ENCODE measurements around the gene CMTM6.
A peak's percentile ranks its signal among the peaks of the same experiment; 100 is the strongest.
"Not testable (repeated sequence)": the region's sequence is repeated elsewhere in the genome, so short reads cannot be mapped to it uniquely, and the experiment has no call there.

CMTM6 gene

GRCh38 chr3:32463415-32463814 lies 39.2 kb downstream of the CMTM6 start:
- DNase-seq, result not testable (repeated sequence)

- peak; percentile 30 for DNase-seq
Observed at GRCh38 chr3:32462191-32462986, 40.3 kb downstream of the CMTM6 start.

DNA sequence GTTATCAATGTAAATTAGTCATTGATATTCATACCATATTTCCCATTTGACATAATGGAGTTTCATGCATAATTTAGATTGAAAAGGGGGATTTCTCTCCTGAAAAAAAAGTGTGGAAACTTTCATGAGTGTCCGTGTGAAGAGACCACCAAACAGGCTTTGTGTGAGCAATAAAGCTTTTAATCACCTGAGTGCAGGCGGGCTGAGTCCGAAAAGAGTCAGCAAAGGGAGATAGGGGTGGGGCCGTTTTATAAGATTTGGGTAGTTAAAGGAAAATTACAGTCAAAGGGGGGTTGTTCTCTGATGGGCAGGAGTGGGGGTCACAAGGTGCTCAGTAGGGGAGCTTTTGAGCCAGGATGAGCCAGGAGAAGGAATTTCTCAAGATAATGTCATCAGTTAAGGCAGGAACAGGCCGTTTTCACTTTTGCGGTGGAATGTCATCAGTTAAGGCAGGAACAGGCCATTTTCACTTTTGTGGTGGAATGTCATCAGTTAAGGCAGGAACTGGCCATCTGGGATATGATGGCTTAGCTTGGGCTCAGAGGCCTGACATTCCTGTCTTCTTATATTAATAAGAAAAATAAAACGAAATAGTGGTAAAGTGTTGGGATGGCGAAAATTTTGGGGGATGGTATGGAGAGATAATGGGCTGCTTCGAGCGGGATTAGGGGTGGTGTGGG lies 41.7 kb downstream of the CMTM6 start:
- DNase-seq, result peak; percentile 26

DNA sequence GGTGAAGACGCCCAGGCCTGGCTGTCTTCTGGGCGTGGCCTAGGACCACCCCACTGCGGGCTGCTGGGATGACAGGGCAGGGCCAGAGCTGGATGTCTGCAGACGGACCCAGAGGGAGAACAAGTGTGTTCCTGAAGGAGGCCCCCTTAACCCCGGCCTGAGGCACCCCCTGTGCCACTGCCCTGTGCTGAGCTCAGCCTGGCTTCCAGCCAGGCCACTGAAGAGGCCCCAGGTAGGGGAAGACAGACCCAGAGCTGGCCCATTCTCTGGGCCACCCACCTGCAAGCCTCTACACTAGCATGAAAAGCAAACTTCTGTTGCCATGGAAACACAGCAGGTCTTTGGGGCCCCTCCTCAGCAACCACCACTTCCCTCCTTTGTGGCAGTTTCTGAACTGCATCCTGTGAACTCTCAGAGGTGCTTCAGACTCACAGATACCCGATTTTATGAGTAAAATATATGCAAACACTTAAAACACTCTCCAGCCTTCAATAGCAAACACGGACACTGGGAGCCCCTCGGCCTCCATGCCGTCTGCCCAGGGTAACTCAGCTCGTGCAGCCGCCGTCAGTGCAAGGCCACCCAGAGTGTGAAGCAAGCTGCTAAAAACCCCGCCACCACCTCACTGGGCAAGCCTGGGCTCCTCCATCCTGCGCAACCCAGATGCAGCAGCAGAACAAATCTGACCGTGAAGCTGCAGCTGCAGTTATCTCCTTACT lies 42.5 kb downstream of the CMTM6 start:
- peak; percentile 69 for DNase-seq

DNA sequence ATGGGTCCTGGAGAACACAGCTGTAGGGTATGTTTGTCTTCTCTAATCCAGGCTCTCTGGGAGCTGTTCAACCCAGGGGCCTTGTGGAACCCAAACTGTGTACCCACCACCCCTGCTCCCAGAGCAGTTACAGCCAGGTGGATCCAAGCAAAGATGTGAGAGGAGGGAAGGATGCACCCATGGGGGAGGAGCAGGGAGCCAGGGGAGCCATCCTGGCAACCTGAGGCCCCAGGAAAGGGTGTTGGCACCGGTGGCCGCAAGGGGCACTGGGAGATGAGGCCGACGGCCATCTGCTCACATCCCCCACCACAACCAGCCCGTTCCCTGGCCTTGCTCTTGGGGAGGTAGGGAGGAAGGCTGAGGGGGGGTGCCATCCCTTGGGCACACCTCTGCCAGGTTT lies 43.2 kb downstream of the CMTM6 start:
- peak; percentile 24 for DNase-seq

GRCh38 chr3:32457971-32458471 lies 44.6 kb downstream of the CMTM6 start:
- peak; percentile 56 for DNase-seq

DNA sequence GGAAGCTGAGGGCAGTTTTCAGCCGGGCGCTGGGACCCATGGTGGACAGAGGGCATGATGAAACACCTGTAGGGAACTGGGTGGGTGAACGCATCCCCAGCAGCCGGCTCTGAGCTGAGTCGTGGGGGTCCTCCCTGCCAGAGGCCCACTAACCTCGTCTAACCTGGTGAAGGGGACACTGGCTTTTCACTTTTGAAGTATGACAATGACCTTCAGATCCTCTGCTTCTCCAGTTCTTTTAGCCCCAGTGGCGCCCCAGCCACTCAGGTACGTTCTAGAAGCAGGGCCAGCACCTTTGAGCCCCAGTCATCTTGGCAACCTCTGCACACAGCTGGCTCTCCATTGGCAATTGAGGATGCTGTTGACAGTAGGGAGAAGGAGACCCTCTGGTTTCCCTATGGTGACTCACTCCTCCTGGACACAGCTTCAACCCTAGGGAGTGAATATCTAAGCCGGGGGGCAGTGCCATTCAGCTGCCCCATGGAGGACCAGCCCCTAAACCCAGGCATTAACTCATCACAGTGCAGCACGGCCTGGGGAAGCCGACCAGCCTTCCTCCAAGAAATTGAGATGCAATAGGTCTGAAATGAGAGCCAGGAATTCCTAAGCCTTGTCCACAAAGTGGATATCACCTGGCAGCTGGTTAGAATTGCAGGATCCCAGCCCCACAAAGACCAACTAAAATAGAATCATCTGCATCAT lies 46.1 kb downstream of the CMTM6 start:
- DNase-seq, result peak; percentile 24

DNA sequence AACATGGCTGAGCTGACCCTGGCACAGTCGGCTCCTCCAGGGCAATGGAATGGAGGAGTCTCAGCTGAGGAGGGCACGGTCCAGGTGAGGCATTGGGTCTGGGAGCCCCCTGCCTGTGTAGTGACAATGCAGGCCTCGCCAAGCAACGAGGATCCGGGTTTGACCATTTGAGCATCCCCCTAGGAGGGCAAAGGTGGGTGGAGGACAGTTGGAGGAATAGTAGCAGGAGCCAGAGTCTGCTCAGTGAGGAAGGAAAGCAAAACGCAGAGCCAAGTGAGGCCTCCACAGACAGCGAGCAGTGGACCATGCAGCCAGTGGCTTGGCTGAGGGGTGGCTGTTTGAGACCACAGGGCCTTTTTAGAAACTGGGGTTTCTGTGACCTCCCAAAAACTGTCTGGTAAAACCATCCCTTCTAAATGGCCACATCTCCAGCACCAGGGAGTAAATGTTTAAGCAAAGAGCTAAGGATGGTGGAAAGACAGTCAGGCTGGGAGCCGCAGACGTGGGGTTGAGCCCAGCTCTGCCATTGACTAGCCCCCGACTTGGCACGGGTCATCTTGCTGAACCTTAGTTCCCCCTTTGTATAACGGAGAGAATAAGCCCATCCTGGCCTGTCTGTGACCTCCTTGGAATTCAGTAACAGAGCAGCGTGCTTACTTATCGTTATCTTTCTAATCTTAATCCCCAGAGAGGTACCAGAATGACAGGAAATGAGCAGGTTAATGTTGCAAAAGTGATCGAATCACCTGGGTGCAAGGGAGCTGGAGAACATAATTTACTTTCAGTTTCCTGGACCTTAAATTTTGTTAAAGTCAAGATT lies 46.8 kb downstream of the CMTM6 start:
- peak; percentile 21 for DNase-seq

- DNase-seq, result peak; percentile 20
Observed at GRCh38 chr3:32454731-32455608, 47.7 kb downstream of the CMTM6 start.

DNA sequence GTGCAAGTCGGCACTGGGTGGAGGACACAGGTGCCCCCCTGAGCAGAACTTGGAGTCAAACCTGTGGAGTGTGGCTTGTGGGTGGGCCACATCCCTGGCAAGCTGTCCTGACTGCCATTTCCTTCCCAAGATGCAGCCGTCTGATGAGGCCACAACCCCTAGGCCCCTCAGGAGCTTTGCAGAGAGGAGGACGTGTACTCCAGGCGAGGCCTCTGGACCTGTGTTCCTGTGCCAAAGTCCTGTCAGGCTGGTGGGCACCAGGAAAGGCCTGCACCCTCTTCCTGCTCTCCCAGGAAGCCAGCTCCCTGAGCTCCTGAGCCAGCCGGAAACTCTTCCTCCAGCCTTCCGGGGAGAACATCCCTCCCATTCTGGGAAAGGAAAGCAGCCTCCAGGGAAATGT lies 48.5 kb downstream of the CMTM6 start:
- peak; percentile 15 for DNase-seq

DNA sequence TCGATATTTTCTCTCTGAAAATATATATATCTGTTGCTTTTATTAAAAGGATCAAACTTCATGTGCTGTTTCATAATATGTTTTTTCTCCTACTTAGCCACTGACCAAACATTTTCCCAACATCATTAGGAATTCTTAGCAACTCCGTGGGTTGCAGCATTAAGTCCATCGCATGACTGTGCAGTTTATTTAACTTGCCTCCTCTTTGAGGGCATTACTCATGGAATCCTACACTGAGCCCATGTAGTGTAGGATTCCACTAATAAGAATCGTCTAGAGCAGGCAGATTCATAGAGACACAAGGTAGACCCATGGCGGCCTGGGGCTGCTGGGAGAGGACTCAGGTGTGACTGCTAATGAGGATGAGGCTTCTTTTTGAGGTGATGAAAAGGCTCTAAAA lies 49.3 kb downstream of the CMTM6 start:
- no peak for DNase-seq

DNA sequence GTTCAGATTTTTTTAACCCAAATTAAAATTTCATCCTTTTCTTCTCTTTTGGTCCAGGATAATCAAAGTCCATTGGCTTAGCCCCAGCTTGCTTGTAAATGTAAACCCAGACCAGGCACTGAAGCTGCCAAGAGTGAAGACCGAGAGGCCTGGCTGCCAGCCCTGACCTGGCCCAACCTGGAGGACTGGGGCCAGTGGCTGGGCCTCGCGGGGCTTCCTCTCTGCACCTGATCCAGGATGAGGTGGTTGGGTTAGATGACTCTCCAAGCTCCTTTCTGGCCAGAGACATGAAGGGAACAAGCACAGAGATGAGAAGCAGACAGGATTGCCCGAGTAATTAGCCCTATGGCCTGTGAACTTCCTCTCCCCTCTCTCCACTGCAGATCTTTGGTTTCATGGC lies 50.6 kb downstream of the CMTM6 start:
- DNase-seq, result peak; percentile 18

GRCh38 chr3:32450992-32451659 lies 51.5 kb downstream of the CMTM6 start:
- DNase-seq, result peak; percentile 15

GRCh38 chr3:32450426-32450825 lies 52.2 kb downstream of the CMTM6 start:
- no peak for DNase-seq

DNA sequence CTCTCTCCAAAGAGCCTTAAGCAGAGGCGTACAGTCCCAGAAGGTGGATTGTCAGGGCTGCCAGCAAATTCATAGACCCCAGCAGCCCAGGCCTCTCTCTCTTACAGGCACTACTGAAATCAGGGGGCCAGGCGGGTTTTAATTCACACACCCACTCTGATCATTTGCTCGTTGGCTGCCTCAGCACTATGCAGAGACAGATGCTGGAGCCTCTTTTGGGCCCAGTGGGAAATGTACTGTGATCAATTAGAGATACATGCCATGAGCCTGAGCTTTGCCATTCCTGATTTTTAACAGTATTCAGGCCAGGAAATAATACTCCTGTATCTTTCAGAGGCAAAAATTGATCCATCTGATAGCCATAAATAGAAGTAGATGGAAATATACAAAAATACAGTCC lies 53.0 kb downstream of the CMTM6 start:
- no peak for DNase-seq

DNA sequence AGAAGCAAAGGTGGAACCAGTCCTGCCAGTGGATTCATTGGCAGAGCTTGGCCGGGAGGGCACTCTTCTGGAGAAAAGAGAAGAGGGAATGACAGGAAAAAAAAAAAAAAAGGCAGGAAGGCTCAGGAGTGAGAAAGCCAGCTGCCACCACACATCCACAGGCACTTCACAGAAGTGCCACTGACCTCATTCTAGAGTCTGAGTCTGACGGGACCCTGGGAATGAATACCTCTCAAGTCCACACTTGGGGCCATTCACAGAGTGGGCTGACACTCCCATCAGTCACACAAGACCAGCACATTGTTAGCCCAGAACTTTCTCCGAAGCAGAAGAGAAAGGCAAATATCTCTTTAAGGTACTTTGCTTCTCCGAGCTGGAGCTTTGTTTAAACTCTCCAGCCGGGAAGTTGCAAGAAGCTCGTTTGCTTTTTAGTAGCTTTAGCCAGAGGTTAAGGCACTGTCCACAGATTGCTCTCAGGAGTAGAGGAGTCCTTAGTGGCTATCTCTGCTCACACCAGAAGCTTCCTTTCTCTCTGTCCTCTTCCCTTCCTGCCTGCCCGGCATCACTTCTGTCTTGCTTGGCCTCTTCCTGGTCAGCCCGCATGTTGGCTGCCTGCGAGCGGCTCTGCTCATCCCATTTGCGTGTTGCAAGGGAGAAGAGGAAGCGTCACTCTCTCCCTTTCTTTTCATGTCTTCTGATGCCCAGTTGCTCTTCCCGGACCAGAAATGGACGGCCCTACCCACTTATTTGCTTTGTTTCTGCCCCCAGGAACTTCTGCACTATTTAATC lies 53.8 kb downstream of the CMTM6 start:
- no peak for DNase-seq

DNA sequence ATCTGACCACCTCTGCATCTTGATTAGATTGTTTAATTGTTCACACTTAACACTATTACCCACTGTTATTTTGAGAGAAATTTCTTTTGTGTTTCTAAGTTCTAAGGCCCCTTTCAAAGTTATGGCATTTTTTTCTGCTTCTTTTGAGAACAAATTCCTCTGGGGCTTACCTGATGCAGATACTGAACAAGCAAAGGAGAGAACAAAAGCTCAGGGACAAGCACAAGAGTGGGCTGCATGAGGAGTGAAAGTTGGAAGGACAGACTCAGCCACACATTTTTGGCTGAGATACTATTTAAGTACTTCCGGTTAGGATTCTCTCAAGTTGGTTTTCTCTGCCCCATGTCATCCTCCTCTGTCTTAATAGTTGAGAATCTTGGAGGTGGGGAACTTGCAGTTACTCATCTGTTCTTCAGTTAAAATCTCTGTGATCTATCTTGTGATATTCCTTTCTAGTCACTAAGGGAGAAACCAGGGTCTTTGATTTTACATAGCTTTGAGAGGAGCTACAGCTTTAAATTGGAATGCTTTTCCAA lies 54.7 kb downstream of the CMTM6 start:
- no peak for DNase-seq

DNA sequence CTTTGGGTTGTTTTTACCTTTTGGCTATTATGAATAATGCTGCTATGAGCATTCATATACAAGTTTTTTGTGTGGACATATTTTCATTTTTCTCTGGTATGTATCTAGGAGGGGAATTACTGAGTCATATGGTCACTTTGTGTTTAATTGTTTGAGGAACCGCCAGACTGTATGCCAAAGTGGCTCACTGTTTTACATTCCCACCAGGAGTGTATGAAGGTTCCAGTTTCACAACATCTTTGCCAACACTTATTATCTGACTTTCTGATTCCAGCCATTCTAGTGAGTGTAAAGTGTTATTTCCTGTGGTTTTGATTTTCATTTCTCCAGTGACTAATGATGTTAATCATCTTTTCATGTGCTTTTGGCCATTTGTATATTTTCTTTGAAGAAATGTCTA lies 59.2 kb downstream of the CMTM6 start:
- peak; percentile 5 for DNase-seq

DNA sequence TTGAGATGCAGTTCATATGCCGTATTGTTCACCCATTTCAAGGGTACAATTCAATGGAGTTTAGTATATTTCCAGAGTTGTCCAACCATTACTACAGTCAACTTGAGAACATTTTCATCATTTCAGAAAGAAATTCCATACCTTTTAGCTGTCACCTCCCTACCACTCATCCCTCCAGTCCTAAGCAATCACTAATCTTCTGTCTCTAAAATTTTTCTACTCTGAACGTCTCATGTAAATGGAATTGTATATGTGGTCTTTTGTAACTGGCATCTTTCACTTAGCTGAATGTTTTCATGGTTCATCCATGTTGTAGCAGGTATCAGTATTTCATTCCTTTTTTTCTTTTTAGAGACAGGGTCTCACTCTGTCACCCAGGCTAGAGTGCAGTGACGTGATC lies 59.9 kb downstream of the CMTM6 start:
- DNase-seq, result no peak
